Activated naive CD8-positive, alpha-beta T cell treated with anti-CD3 and anti-CD28 coated beads for 36 hours (primary cell): ENCODE results near the gene HEATR5A. TPM values are rescaled to one million over a fixed set of nuclear protein-coding genes. Genes with fewer than 3 reads are reported as not detected.
"Not testable (repeated sequence)": the region's sequence is repeated elsewhere in the genome, so short reads cannot be mapped to it uniquely, and the experiment has no call there.

Experiments used
- DNase-seq: peaks from one replicate; pipeline ENCODE4 v3.0.0; 2021
- H3K27ac Mint-ChIP-seq: one replicate; pipeline ENCODE4 v1.8.0; 2022; ENCODE audit warnings: mild to moderate bottlenecking, moderate library complexity, mixed read lengths
- H3K27me3 Mint-ChIP-seq: one replicate; pipeline ENCODE4 v1.8.0; 2022; ENCODE audit warnings: mild to moderate bottlenecking, mixed read lengths
- H3K36me3 Mint-ChIP-seq: one replicate; pipeline ENCODE4 v1.8.0; 2021; ENCODE audit warnings: mild to moderate bottlenecking, mixed read lengths
- H3K4me1 Mint-ChIP-seq: one replicate; pipeline ENCODE4 v1.8.0; 2021; ENCODE audit warnings: mixed read lengths
- H3K4me3 Mint-ChIP-seq: one replicate; pipeline ENCODE4 v1.8.0; 2022; ENCODE audit warnings: mild to moderate bottlenecking, moderate library complexity, mixed read lengths
- H3K9me3 Mint-ChIP-seq: one replicate; pipeline ENCODE4 v1.8.0; 2022; ENCODE audit warnings: mixed read lengths
- total RNA-seq, 2 experiments: library from RNA; stranded (reverse); gene quantifications; one replicate each; pipeline ENCODE4 v1.2.3, GENCODE V29; 2021

Gene HEATR5A
- total RNA-seq, 2 experiments from 2014 or later, result 10.8 TPM

DNA sequence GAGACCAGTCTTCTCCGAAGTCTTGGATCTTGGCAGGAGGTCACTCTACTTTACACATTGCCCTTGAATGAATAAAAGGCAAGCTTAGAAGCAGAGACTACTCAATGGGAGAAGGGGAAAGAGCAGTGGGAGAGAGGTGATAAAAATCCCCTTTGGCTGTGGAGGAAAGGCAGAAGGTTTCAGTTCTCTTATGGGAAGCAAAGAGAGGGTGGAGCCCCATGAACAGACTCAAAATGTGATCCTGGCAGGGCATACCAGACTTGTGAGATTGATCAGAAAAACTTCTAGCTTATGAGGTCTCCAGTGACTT is 163.2 kb downstream of the HEATR5A start:
- DNase-seq, result no peak
- Mint-ChIP-seq H3K4me3 (no peak overlapping the region), H3K27me3 (peaks cover 3% of the 10 kb centered on the region)

DNA sequence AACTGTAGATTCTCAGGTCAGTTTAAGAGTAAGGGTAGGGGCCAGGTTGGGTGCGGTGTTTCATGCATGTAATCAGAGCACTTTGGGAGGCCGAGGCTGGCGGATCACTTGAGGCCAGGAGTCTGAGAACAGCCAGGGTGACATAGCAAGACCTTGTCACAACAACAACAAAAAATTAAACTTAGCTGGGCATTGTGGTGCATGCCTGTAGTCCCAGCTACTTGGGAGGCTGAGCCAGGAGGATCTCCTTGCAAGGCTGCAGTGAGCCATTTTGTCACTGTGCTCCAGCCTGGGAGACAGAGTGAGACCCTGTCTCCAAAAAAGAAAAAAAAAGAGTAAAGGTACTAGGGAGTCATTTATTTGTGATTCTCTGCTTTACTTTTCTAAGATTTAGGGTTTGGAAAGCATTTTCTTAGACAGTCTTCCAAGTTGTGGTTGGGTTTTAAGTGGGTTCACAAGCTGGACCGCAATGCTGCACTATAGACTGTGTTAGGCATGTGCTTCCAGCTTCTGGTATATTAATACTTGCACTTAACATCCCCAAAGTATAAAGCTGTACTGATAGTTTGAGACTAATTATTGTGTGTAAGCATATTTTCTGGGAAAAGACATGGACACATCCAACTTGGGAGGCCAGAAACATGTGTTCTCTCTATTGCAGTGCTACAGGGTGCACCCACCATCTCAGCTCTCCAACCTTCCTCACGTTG is 163.7 kb downstream of the HEATR5A start:
- Mint-ChIP-seq H3K9me3 (no peaks in the 10 kb centered on the region), H3K27ac (no peak overlapping the region), H3K27me3 (peaks cover 3% of the 10 kb centered on the region), H3K4me3 (no peak overlapping the region), H3K4me1 (no peaks in the 10 kb centered on the region), H3K36me3 (no peaks in the 10 kb centered on the region)
- DNase-seq, result no peak

More for the DNA sequence above, 163.2 kb downstream of the HEATR5A start:
- Mint-ChIP-seq H3K27ac (no peak overlapping the region), H3K36me3 (no peaks in the 10 kb centered on the region), H3K4me1 (no peaks in the 10 kb centered on the region), H3K9me3 (no peaks in the 10 kb centered on the region)

DNA sequence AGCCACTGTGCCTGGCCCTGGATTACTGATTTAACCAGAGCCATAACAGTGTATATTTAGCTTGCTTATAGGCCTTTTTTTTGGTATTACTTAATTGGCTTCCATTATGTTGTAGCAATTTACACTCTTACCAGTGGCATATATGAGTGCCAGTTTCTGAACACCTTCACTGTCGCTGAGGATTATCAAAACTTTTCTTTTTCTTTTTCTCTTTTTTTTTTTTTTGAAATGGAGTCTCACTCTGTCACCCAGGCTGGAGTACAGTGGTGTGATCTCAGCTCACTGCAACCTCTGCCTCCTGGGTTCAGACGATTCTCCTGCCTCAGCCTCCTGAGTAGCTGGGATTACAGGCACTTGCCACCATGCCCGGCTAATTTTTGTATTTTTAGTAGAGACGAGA is 164.4 kb downstream of the HEATR5A start:
- H3K27me3 Mint-ChIP-seq, H3K4me1 Mint-ChIP-seq, H3K36me3 Mint-ChIP-seq, H3K27ac Mint-ChIP-seq, H3K4me3 Mint-ChIP-seq, DNase-seq, H3K9me3 Mint-ChIP-seq: not testable (repeated sequence)

- no peaks in the 10 kb centered on the region for H3K36me3 Mint-ChIP-seq
- H3K9me3 Mint-ChIP-seq, result no peaks in the 10 kb centered on the region
- H3K4me1 Mint-ChIP-seq, result no peaks in the 10 kb centered on the region
- peaks cover 3% of the 10 kb centered on the region for H3K27me3 Mint-ChIP-seq
- no peak overlapping the region for H3K4me3 Mint-ChIP-seq
- DNase-seq, result no peak
- no peak overlapping the region for H3K27ac Mint-ChIP-seq
Observed at GRCh38 chr14:31255286-31255685, 165.1 kb downstream of the HEATR5A start.

GRCh38 chr14:31253746-31254471 is 166.4 kb downstream of the HEATR5A start:
- Mint-ChIP-seq H3K27me3 (no peaks in the 10 kb centered on the region), H3K4me3 (no peak overlapping the region), H3K4me1 (no peaks in the 10 kb centered on the region), H3K9me3 (no peaks in the 10 kb centered on the region), H3K27ac (no peak overlapping the region), H3K36me3 (no peaks in the 10 kb centered on the region)
- no peak for DNase-seq

GRCh38 chr14:31252865-31253264 is 167.5 kb downstream of the HEATR5A start:
- Mint-ChIP-seq H3K4me3 (no peak overlapping the region), H3K27ac (no peak overlapping the region), H3K27me3 (no peaks in the 10 kb centered on the region), H3K4me1 (no peaks in the 10 kb centered on the region), H3K36me3 (no peaks in the 10 kb centered on the region), H3K9me3 (no peaks in the 10 kb centered on the region)
- no peak for DNase-seq

DNA sequence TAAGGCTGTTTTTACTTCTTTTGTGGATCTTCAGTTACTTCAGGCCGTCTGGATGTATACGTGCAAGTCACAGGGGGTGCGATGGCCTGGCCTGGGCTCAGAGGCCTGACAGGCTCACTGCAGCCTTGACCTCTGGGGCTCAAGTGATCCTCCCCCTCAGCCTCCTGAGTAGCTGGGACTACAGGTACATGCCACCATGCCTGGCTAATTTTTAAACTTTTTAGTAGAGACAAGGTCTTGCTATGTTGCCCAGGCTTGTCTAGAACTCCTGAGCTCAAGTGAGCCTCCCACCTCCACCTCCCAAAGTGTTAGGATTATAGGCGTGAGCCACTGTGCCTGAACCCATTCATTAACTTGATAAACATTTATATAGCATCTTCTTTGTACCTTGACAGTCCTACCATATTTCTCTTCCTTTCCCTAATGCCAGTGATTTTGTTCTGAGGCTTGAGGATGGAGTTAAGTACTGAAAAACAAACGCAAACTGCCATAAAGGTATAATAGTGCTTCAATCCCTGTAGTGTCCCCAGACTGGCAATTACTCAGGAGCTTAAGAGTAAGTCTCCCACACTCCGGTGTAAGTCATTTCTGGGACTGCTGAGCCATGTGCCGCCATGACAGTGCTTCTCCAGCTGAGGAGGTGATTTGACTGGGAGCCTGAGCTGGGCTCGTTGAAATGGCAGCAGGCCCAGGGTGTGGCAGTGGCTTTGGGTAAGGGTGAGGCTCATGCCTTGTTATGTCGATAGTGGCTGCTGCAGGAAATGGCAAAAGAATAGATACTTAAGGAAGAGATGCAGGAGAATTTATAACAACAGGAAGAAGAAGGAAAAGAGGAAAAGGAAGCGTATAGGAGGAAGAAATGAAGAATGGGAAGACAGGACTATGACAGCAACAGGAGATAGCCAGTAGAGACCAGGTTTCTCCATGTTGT is 169.1 kb downstream of the HEATR5A start:
- Mint-ChIP-seq H3K9me3 (no peaks in the 10 kb centered on the region), H3K4me1 (no peaks in the 10 kb centered on the region), H3K27ac (no peak overlapping the region), H3K36me3 (no peaks in the 10 kb centered on the region), H3K4me3 (no peak overlapping the region), H3K27me3 (no peaks in the 10 kb centered on the region)
- no peak for DNase-seq

DNA sequence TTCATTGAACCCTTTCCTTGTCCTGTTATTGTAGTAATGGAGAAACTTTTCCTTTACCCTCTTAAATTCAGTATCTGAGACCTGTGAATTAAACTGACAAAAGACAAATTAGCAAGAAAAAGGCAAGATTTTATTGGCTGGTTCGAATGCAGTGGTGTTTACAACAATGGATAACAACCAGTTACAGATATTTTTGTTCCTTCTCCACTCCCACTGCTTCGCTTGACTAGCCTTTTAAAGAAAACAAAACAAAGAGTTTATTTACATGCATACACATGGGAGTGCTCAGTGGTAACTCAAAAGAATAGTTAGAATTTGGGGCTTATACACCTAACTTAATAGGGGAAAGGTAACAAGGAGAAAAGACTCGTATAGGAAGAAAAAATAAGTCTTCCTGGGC is 175.7 kb downstream of the HEATR5A start:
- H3K27me3 Mint-ChIP-seq, result no peaks in the 10 kb centered on the region
- H3K9me3 Mint-ChIP-seq, result no peaks in the 10 kb centered on the region
- no peak overlapping the region for H3K27ac Mint-ChIP-seq
- no peak overlapping the region for H3K4me3 Mint-ChIP-seq
- H3K4me1 Mint-ChIP-seq, result peaks cover 7% of the 10 kb centered on the region
- H3K36me3 Mint-ChIP-seq, result no peaks in the 10 kb centered on the region
- no peak for DNase-seq

- Mint-ChIP-seq H3K4me3 (no peak overlapping the region), H3K4me1 (peaks cover 9% of the 10 kb centered on the region), H3K27ac (no peak overlapping the region), H3K27me3 (no peaks in the 10 kb centered on the region), H3K9me3 (no peaks in the 10 kb centered on the region), H3K36me3 (no peaks in the 10 kb centered on the region)
- peak; percentile 14 for DNase-seq
Observed at GRCh38 chr14:31243860-31244259, 176.5 kb downstream of the HEATR5A start.

DNA sequence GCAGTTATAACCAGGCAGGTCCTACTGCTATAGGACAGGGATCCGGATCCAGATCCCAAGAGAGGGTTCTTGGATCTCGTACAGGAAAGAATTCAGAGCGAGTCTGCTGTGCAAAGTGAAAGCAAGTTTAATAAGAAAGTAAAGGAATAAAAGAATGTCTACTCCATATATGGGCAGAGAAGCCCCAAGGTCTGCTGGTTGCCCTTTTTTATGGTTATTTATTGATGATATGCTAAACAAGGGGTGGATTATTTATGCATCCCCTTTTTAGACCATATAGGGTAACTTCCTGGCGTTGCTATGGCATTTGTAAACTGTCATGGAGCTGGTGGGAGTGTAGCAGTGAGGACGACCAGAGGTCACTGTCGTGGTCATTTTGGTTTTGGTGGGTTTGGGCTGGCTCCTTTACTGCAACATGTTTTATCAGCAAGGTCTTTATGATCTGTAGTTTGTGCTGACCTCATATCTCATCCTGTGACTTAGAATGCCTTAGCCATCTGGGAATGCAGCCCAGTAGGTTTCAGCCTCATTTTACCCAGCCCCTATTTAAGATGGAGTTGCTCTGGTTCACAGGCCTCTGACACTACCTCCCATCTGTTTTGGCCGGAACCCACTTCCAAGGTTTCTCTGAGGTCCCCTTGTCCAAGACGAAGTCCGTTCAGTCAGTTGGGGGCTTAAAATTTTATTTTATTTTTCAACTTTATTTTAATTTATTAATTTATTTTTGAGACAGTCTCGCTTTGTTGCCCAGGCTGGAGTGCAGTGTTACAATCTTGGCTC is 178.0 kb downstream of the HEATR5A start:
- not testable (repeated sequence) for H3K4me1 Mint-ChIP-seq, H3K4me3 Mint-ChIP-seq, H3K27me3 Mint-ChIP-seq, H3K9me3 Mint-ChIP-seq, H3K27ac Mint-ChIP-seq, DNase-seq, H3K36me3 Mint-ChIP-seq

Other genes starting within 250 kb of the HEATR5A start
- gene HECTD1, start 212.8 kb downstream of the HEATR5A start, total RNA-seq, result 10 to 100 TPM; 78.6 to 89.2 TPM
- 10 to 100 TPM; 32.2 to 33.7 TPM for gene DTD2, start 37.0 kb upstream of the HEATR5A start, total RNA-seq
- not detected for gene GPR33, start 67.5 kb upstream of the HEATR5A start, total RNA-seq
- 10 to 100 TPM in 1 of 2 experiments, 1 to 10 TPM in 1; 9.5 to 12.3 TPM for gene NUBPL, start 140.9 kb upstream of the HEATR5A start, total RNA-seq